ENCODE results near the gene CUEDC2.

The CUEDC2 gene

DNA sequence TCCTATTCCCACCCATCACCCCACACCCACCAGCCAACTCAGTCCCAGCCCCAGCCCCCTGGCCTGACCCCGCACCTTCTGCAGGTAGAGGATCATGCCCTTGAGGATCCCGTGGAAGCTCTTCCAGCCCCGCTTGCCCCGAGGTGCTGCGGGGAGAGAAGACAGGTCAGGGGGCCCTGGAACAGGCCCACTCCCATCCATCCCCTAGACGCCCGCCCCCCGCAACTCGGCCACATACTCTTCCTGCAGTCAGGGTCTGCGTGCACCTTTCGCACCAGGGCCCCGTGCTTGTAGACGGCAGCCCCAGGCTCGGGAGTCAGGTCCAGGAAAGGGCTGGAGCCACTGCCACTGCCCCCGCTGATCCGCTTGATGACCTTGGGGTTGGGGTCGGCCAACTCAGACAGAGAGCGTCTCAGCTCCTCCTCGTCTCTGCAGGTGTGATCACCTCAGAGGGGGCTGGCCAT lies 27.2 kb downstream of the CUEDC2 start:
- peaks cover 1% of the 10 kb centered on the region for H3K4me1 ChIP-seq (ENCODE audit: insufficient read depth, low read length, severe bottlenecking)
- no peaks in the 10 kb centered on the region for H3K9me2 ChIP-seq (ENCODE audit: low read depth, low read length)
- TF ChIP-seq, protein P1, sequence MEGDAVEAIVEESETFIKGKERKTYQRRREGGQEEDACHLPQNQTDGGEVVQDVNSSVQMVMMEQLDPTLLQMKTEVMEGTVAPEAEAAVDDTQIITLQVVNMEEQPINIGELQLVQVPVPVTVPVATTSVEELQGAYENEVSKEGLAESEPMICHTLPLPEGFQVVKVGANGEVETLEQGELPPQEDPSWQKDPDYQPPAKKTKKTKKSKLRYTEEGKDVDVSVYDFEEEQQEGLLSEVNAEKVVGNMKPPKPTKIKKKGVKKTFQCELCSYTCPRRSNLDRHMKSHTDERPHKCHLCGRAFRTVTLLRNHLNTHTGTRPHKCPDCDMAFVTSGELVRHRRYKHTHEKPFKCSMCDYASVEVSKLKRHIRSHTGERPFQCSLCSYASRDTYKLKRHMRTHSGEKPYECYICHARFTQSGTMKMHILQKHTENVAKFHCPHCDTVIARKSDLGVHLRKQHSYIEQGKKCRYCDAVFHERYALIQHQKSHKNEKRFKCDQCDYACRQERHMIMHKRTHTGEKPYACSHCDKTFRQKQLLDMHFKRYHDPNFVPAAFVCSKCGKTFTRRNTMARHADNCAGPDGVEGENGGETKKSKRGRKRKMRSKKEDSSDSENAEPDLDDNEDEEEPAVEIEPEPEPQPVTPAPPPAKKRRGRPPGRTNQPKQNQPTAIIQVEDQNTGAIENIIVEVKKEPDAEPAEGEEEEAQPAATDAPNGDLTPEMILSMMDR (IDR thresholded peaks at IDR 0.05; ENCODE audit: low read length): no peak
- H3K9ac ChIP-seq (ENCODE audit: low read length): no peak overlapping the region
- no peak overlapping the region for H3K27ac ChIP-seq (ENCODE audit: low read depth, low read length, poor library complexity, severe bottlenecking)
- H4K20me1 ChIP-seq (ENCODE audit: insufficient read depth, low read length): no peaks in the 10 kb centered on the region
- no peak overlapping the region for H2AFZ ChIP-seq (ENCODE audit: low read length)
- H3K36me3 ChIP-seq (ENCODE audit: insufficient read depth, low read length): no peaks in the 10 kb centered on the region; the same call in 1 of the 2 replicates
- no peak overlapping the region for H3K4me3 ChIP-seq (ENCODE audit: low read depth, low read length, poor library complexity, severe bottlenecking)
- H3K4me2 ChIP-seq (ENCODE audit: low read length): no peak overlapping the region
- no peaks in the 10 kb centered on the region for H3K9me3 ChIP-seq (ENCODE audit: low read length)
- H3F3A ChIP-seq (ENCODE audit: insufficient read depth, low read length): no peaks in the 10 kb centered on the region
- no peaks in the 10 kb centered on the region for H3K27me3 ChIP-seq (ENCODE audit: insufficient read depth, low read length)
- H3K79me2 ChIP-seq (ENCODE audit: insufficient read depth, low read length): no peaks in the 10 kb centered on the region

DNA sequence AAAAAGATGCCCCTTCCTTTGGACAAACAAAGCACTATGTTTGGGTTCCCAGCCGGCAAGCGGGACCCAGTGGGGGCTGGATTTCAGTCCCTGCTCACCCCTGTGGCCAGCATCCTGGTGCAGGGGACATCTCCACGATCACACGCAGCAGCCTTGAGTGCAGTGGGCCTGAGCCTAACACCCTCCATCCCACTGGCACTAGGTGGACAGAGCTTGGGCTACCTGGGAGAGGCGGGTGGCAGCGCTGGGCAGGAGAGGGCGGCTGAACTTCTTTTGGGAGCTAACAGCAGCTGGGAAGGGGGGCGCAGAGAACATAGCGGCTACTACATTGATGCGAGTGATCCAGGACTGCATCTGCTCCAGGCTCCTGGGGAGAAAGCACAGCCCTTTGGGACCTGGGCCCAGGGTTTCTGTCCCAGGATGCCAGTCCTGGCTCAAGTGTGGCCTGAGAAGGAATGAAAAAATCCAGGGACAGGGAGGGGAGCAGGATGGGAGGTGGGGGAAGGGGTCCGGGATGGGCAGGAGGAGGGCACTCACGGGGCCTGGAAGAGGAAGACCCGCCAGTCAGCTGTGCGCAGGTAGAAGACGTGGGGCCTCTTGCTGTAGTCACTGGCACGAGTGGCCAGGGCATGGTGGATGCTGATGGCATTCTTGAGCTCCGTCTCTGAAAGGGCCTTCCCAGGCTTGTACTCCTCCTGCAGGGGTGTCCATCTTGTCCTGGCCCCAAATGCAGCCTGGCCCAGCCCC lies 27.8 kb downstream of the CUEDC2 start:
- Histone ChIP-seq H3K79me2 (ENCODE audit: insufficient read depth, low read length) (no peaks in the 10 kb centered on the region), H3K4me1 (ENCODE audit: insufficient read depth, low read length, severe bottlenecking) (peaks cover 7% of the 10 kb centered on the region), H3F3A (ENCODE audit: insufficient read depth, low read length) (no peaks in the 10 kb centered on the region), H3K9me2 (ENCODE audit: low read depth, low read length) (no peaks in the 10 kb centered on the region), H3K4me3 (ENCODE audit: low read depth, low read length, poor library complexity, severe bottlenecking) (no peak overlapping the region), H2AFZ (ENCODE audit: low read length) (no peak overlapping the region), H3K9ac (ENCODE audit: low read length) (no peak overlapping the region), H3K9me3 (ENCODE audit: low read length) (no peaks in the 10 kb centered on the region), H3K36me3 (ENCODE audit: insufficient read depth, low read length) (no peaks in the 10 kb centered on the region; the same call in 1 of the 2 replicates), H3K4me2 (ENCODE audit: low read length) (no peak overlapping the region), H3K27ac (ENCODE audit: low read depth, low read length, poor library complexity, severe bottlenecking) (no peak overlapping the region), H4K20me1 (ENCODE audit: insufficient read depth, low read length) (no peaks in the 10 kb centered on the region), H3K27me3 (ENCODE audit: insufficient read depth, low read length) (no peaks in the 10 kb centered on the region)
- TF ChIP-seq EZH2 (IDR thresholded peaks at IDR 0.05; ENCODE audit: borderline replicate concordance, low read length): no peak
- TF ChIP-seq, protein P1 (IDR thresholded peaks at IDR 0.05; ENCODE audit: low read length): no peak

DNA sequence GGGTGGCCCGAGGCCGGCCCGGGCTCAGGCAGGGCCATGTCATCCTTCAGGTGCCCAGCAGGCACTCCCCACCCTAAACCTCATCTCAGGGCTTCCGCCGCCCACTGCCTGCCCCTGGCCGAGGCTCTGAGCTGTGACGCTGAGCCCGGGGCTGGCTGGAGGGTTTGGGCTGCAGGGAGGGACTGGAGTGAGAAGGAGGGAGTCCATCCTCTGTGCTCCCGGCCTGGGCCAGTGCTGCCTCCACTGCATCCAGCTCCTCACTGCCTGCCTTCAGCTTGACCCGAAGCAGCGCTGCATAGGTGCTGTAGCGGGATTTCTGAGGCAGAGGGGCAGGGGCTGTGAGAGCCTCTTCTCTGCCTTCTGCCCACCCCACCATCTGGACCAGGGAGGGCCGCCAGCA lies 29.3 kb downstream of the CUEDC2 start:
- Histone ChIP-seq H3K27me3 (ENCODE audit: insufficient read depth, low read length) (no peaks in the 10 kb centered on the region), H2AFZ (ENCODE audit: low read length) (no peak overlapping the region), H3K27ac (ENCODE audit: low read depth, low read length, poor library complexity, severe bottlenecking) (no peak overlapping the region), H3K79me2 (ENCODE audit: insufficient read depth, low read length) (no peaks in the 10 kb centered on the region), H3K9me2 (ENCODE audit: low read depth, low read length) (no peaks in the 10 kb centered on the region), H3K4me2 (ENCODE audit: low read length) (no peak overlapping the region), H3K9me3 (ENCODE audit: low read length) (no peaks in the 10 kb centered on the region), H3K4me1 (ENCODE audit: insufficient read depth, low read length, severe bottlenecking) (peaks cover 8% of the 10 kb centered on the region), H4K20me1 (ENCODE audit: insufficient read depth, low read length) (no peaks in the 10 kb centered on the region), H3K4me3 (ENCODE audit: low read depth, low read length, poor library complexity, severe bottlenecking) (no peak overlapping the region), H3F3A (ENCODE audit: insufficient read depth, low read length) (no peaks in the 10 kb centered on the region), H3K36me3 (ENCODE audit: insufficient read depth, low read length) (no peaks in the 10 kb centered on the region; the same call in 1 of the 2 replicates), H3K9ac (ENCODE audit: low read length) (no peak overlapping the region)
- TF ChIP-seq, protein P1 (IDR thresholded peaks at IDR 0.05; ENCODE audit: low read length): no peak
- TF ChIP-seq EZH2 (IDR thresholded peaks at IDR 0.05; ENCODE audit: borderline replicate concordance, low read length): no peak
